Activated T-cell treated with anti-CD3 and anti-CD28 coated beads for 48 hours (primary cell): ENCODE results near the gene ATP11A.

Source experiments
- DNase-seq: peaks from one replicate; pipeline ENCODE4 v3.0.0-alpha.2; 2020; ENCODE audit warnings: low read depth

ATP11A gene

GRCh38 chr13:112689303-112690245 lies at the start of gene ATP11A:
Gene ATP11A (plus strand): TSS chr13:112690038. CDS start chr13:112690417, 379 bp downstream.
- peak; percentile 83 for DNase-seq

DNA sequence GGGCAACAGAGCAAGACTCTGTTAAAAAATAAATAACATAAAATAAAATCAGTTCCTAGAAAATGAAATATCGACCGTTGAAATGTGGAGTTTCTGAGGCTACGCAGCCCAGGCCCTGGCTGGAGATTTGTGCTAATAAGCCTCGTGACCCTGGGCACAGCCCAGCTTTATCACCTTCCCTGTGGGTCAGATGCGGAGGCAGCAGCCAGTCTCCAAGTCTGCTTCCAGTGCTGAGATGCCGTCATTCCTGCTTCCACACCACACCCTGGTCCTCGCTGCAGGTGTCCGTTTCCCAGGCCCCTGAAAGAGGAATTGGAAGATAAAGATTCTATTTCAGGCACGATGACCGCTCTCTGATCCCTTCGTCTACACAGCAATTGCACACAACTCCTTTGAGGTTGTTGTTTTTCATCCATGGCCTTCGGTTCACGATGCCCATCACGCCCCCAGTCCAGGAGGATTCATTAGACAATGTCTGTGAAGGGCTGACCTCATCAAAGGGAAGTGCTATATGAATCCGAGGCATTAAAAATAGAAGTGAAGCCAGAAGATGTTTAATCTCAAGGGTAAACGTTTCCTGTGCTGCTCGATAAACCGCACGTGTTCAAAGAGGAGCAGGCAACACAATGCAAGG lies 48.3 kb upstream of the ATP11A start:
- no peak for DNase-seq

- no peak for DNase-seq
These were observed 47.8 kb upstream of the ATP11A start for GRCh38 chr13:112642090-112642460.

- DNase-seq, result no peak
These were observed 45.9 kb upstream of the ATP11A start for GRCh38 chr13:112643759-112644459.

GRCh38 chr13:112645327-112645914 lies 44.4 kb upstream of the ATP11A start:
- DNase-seq, result no peak

DNA sequence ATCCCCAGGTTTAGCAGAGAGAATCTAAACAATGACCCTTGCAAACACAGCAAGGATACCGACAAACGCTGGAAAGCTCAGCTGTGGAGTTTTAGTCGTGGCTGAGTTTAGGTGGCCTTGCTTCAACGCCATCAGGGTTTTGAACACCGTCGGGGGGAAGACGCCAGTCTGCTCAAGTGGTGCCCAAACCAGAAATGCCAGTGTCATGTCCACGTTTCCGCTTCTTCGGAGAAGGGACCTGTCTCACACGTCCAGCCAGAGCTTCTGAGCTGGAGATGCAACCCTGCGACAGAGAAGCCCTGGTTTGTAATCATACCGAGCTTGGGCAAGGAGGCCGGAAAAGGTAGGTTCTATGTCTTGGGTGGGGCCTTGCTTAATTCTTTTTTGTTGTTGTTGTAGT lies 42.6 kb upstream of the ATP11A start:
- DNase-seq, result no peak

GRCh38 chr13:112648101-112648500 lies 41.7 kb upstream of the ATP11A start:
- DNase-seq, result no peak

- no peak for DNase-seq
These were observed 40.7 kb upstream of the ATP11A start for GRCh38 chr13:112648966-112649690.

DNA sequence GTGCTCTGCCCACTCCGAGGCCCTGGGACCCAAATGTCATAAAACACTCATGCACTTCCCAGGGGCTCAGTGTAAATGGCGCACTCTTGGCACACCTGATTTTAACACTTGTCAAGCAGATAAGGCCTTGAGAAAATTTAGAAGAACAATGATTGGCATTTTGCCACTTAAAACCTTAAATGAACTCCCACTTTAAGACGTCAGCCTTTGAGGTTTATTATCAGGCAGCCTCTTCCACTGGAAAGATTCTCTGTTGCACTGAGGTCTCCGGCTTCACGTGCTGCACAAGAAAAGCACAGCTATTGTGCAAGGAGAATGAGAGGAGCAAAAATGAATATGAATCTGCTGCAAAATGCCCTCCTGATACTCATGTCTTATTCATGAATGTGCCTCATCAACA lies 38.5 kb upstream of the ATP11A start:
- no peak for DNase-seq

DNA sequence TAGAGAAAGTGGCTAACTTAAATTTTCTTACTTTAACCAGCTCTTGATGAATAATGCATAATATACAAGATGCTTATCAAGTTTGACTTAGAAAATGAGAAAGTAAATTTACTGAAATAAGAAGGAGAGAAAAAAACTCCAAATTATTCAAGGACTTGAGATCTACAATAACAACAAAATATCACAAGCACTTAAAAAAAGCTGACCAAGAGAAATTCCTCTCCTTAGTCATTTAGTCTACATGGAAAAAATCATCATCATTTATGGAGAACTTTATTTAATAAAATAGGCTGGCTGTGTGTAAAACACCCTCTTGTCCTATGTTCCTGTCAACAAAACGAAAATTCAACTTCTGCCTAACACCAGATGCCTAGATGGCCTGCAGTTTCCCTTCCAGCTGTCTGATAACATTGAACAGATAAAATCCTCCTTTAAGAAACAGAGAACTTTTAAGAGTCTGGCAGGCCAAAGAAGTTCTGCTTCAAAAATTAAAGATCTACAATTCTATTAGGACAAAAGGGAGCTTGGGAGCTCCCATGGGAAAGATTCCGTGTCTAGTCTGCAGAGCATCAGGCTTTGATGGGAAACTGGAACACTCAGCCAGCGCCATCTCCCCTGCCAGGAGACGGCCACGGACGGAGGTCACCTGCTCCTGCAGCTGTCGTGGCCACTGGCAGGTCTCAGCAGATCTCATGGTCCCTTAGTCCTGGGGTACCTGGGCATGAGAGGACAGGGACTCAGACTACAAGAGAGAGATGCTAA lies 37.9 kb upstream of the ATP11A start:
- DNase-seq, result no peak

DNA sequence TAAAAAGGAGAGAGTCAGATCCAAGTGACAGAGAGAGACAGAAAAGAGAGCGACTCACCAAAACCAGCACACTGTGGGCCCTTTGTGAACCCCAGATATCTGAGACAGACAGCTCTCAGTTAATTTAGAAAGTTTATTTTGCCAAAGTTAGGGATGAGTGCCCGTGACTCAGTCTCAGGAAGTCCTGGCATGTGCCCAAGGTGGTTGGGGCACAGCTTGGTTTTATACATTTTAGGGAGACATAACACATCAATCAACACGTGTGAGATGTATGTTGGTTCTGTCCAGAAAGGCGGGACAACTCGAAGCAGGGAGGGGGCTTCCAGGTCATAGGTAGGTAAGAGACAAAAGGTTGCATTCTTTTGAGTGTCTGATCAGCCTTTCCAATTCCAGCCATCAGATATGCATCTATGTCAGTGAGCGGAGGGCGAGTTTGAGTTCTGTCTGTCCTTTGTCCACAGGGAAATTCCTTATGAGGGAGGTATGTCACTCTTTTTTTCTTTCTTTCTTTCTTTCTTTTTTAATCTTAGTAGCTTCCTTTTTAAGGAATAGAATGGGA lies 37.2 kb upstream of the ATP11A start:
- no peak for DNase-seq

- no peak for DNase-seq
These were observed 36.8 kb upstream of the ATP11A start for GRCh38 chr13:112653071-112653470.

DNA sequence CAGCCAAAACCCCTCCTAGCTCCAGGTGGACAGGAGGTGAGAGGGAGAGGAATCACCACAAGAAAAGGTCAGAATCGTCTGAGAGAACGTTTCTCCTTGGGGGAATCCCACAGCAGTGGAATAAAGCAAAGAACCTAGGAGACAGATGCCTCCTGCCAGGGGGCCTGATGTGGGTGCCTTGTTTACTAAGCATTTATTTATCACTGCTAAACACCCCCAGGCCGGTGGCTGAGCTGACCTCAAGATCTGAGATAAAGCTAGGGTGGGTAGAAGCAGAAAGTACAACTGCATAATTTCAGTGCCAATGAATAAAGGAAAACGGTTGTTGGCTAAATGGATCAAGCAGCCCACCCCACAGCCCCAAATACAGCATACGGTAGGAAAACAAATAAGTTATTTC lies 33.9 kb upstream of the ATP11A start:
- no peak for DNase-seq

- DNase-seq, result no peak
These were observed 31.9 kb upstream of the ATP11A start for GRCh38 chr13:112657850-112658445.

- DNase-seq, result no peak
These were observed 31.0 kb upstream of the ATP11A start for GRCh38 chr13:112658808-112659207.

DNA sequence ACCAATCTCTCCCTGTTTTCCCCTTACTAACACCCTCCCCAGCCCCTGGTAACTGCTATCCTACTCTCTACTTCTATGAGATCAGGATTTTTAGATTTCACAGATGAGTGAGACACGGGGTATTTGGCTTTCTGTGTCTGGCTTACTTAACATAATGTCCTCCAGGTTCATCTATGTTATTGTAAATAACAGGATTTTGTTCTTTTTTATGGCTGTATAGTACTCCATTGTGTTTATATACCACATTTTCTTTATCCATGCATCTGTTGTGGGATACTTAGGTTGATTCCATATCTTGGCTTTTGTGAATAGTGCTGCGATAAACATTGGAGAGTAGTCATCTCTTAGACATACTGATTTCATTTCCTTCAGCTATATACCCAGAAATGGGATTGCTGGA lies 28.5 kb upstream of the ATP11A start:
- DNase-seq, result no peak

DNA sequence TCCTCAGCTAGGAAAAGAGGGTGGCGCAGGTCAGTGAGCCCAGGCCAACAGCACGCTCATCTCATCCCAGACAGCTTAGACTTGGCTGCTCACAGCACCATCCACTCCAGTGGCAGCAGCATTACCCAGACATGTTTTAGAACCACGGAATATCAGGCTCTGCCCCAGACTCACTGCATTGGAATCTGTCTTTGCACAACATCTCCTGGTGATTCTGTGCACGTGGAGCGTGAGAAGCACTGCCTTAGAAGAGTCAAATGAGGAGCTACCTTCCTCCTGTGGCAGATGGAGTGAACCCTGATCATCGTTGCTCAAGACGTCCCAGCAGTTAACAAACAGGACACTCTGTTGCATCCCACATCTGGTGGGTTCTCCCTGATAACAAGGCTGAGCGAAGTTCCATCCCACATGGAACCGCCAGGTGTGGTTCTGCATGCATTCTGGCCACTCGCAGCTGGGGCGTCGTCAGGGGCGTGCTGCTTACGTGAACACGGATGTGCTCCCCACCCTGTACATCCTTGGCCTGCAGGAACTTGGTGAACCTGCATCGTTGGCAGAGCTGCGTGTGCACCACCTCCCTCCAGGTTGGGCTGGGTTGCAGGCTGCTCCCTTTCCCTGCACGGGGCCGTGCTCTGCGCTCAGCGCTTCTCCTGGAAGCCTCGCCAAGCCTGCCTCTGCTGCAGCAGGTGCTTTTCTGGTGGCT lies 25.2 kb upstream of the ATP11A start:
- no peak for DNase-seq

DNA sequence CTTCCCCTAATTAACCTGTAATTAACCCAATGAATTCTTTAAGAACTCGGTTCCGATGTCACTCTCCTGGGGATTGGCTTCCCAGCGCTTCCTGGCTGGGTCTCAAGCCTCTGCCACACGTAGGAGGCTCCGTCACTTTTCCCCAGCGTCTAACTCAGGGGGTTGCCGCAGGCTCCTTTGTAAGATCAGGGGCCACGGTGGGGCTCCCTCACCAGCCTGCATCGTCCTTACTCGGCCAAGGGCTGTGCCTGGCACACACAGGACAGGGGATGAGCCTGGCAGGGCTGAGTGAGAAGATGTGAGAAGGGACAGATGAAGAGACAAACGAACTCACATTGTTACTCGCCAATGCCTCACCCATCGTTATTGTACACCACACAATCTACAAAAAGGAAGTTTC lies 20.9 kb upstream of the ATP11A start:
- no peak for DNase-seq

DNA sequence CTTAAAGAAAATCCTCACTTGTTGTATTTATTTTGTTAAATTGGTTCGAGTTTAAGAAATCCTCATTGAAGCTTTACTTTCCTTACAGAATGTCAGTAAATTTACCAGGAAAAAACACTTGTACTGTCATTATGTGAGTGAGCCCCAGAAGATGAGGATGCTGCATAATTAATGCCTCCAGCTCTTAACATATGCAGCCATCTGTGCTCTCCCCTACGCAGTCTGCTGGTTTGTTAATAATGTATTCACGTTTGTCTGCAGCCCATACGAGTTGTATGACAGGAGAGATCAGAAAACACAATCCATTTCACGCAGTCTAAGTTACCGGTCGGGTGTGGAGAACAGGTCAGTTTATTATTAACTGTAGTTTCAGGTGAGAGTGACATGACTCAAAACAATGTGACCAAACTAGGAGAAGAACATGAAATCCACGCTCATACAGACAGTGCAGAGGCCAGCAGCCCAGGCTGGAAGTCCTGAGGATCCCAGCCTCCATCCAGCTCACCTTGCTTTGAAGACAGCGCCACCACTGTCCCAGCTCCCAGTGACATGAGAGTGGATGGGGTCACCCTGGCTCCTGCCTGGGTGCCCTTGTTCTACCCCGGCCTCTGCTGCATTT lies 19.8 kb upstream of the ATP11A start:
- DNase-seq, result no peak
